Naive thymus-derived CD4-positive, alpha-beta T cell (primary cell): ENCODE data around the gene AAMDC. TPM values are rescaled to one million over a fixed set of nuclear protein-coding genes. Genes with fewer than 3 reads are reported as not detected.

Source experiments
- ATAC-seq: fragments of 150-1000 bp; cut with Tn5 transposase; 2 replicates; pipeline ENCODE4 v1.10.0; 2021; ENCODE audit warnings: mild to moderate bottlenecking, moderate library complexity
- CTCF ChIA-PET: fragments of 350-600 bp; sonication (Branson Sonifier 250); formaldehyde crosslinking; loops from one replicate; lab custom pipeline; 2021; ENCODE audit warnings: antibody characterized with exemption; lab: Charles Lee
- POLR2A ChIA-PET: fragments of 350-600 bp; sonication (Branson Sonifier 250); formaldehyde crosslinking; loops from one replicate; lab custom pipeline; 2021; ENCODE audit warnings: antibody characterized with exemption, inconsistent platforms; lab: Charles Lee
- DNase-seq, 9 donors: peaks; one replicate each; pipeline versions ENCODE4 v3.0.0 to v3.0.0-alpha.2; 2020 to 2022; ENCODE audit warnings: mixed read lengths in 1 of 9
- H3K27ac ChIP-seq: one replicate; pipeline ENCODE4 v1.7.0; 2013; ENCODE audit warnings: mild to moderate bottlenecking, low read depth, low read length, moderate library complexity
- H3K27me3 ChIP-seq, 2 donors: one replicate each; pipeline ENCODE4 v1.7.0; 2013; ENCODE audit warnings: low read length in 2 of 2, mild to moderate bottlenecking in 2 of 2, moderate library complexity in 2 of 2; ENCODE audit not compliant: control insufficient read depth in 2 of 2, insufficient read depth in 2 of 2
- H3K36me3 ChIP-seq, 3 experiments: 1 replicate in 2 of 3; 2 replicates in 1 of 3; pipeline ENCODE4 v1.7.0; 2013; ENCODE audit warnings: low read length in 3 of 3, mild to moderate bottlenecking in 3 of 3, moderate library complexity in 1 of 3; ENCODE audit not compliant: insufficient read depth in 3 of 3, control insufficient read depth in 2 of 3
- H3K4me1 ChIP-seq, 2 donors: one replicate each; pipeline ENCODE4 v1.7.0; 2013; ENCODE audit warnings: low read length in 2 of 2, mild to moderate bottlenecking in 2 of 2, moderate library complexity in 1 of 2; ENCODE audit not compliant: control insufficient read depth in 2 of 2, insufficient read depth in 2 of 2
- H3K4me3 ChIP-seq: 2 replicates; pipeline ENCODE4 v1.7.0; 2013; ENCODE audit warnings: mild to moderate bottlenecking, low read length
- H3K9me3 ChIP-seq, 3 experiments: 1 replicate in 2 of 3; 2 replicates in 1 of 3; pipeline ENCODE4 v1.7.0; 2013; ENCODE audit warnings: low read length in 3 of 3; ENCODE audit not compliant: control insufficient read depth in 2 of 3
- H3K27ac Mint-ChIP-seq, 9 donors: one replicate each; pipeline ENCODE4 v1.8.0; 2020 to 2022; ENCODE audit warnings: mixed read lengths in 9 of 9, mild to moderate bottlenecking in 8 of 9, moderate library complexity in 5 of 9, inconsistent platforms in 2 of 9
- H3K27me3 Mint-ChIP-seq, 5 donors: one replicate each; pipeline ENCODE4 v1.8.0; 2021 to 2022; ENCODE audit warnings: mixed read lengths in 5 of 5, mild to moderate bottlenecking in 1 of 5
- H3K36me3 Mint-ChIP-seq, 5 donors: one replicate each; pipeline ENCODE4 v1.8.0; 2020 to 2022; ENCODE audit warnings: mixed read lengths in 5 of 5, mild to moderate bottlenecking in 3 of 5, inconsistent platforms in 1 of 5
- H3K4me1 Mint-ChIP-seq, 7 donors: one replicate each; pipeline ENCODE4 v1.8.0; 2020 to 2022; ENCODE audit warnings: mixed read lengths in 7 of 7, mild to moderate bottlenecking in 3 of 7, inconsistent platforms in 1 of 7
- H3K4me3 Mint-ChIP-seq, 10 donors: one replicate each; pipeline ENCODE4 v1.8.0; 2020 to 2022; ENCODE audit warnings: mild to moderate bottlenecking in 10 of 10, mixed read lengths in 10 of 10, moderate library complexity in 6 of 10, inconsistent platforms in 2 of 10
- H3K9me3 Mint-ChIP-seq, 11 donors: one replicate each; pipeline ENCODE4 v1.8.0; 2020 to 2022; ENCODE audit warnings: mixed read lengths in 11 of 11, mild to moderate bottlenecking in 4 of 11, inconsistent platforms in 1 of 11, moderate library complexity in 1 of 11
- intact Hi-C, 2 donors: fragments of 100-400 bp; cut with micrococcal nuclease; formaldehyde crosslinking; loops; one replicate each; pipeline ENCODE4 v1.15.1; 2023
- polyA plus RNA-seq, 2 donors: library from polyadenylated mRNA; unstranded; fragments of 300-500 nt; fragmentation: Illumina TruSeq; gene quantifications; one replicate each; pipeline ENCODE4 v1.2.3, GENCODE V29; 2021
- total RNA-seq, 6 experiments: library from RNA in 5 of 6; stranded (reverse) in 5 of 6; gene quantifications; 1 replicate in 5 of 6; 2 replicates in 1 of 6; pipeline ENCODE4 v1.2.3 and lab custom pipeline; 2021 to 2026

The AAMDC gene
- total and polyA plus RNA-seq, 7 experiments from 2014 or later = 5.2 to 25.5 (median 8.6) TPM

- Mint-ChIP-seq H3K4me1 (peaks cover 7 to 83% (median 70%) of the 10 kb centered on the region in 7 donors), H3K9me3 (no peaks in the 10 kb centered on the region), H3K27me3 (no peaks in the 10 kb centered on the region), H3K4me3 (no peak overlapping the region), H3K27ac (peak overlapping the region in 2 of 9 donors; percentile 3 to 31), H3K36me3 (peaks cover 0 to 13% (median 4%) of the 10 kb centered on the region in 5 donors)
- Histone ChIP-seq H3K4me3 (no peak overlapping the region), H3K4me1 (peaks cover 0 to 7% of the 10 kb centered on the region in 2 donors), H3K27me3 (no peaks in the 10 kb centered on the region), H3K36me3 (no peaks in the 10 kb centered on the region), H3K27ac (no peak overlapping the region), H3K9me3 (no peaks in the 10 kb centered on the region)
- intact Hi-C loops = no loop called here
- ATAC-seq = no peak
- no peak for DNase-seq
- POLR2A ChIA-PET = no interaction called here
- CTCF ChIA-PET = no interaction called here
Measured at GRCh38 chr11:77783025-77783424, 37.9 kb upstream of the AAMDC start.

DNA sequence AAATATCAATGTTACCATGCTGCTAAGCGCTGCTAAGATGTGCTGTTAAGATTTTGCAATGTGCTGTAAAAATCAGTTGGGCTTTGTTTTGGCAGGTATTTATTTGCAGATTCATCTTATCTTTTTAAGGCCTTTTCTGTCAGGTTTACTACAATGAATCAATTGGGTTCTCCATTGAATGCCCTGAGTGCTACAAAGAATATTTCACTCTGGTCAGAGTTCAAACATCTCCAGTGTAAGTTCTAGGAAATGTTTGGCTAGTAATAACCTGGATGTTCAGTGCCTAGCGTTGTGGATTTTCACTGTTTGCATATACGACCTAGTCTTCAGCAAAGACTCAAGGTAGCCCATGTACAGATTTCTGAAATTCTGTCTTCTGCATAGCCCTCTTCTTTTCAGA lies 36.4 kb upstream of the AAMDC start:
- no peak overlapping the region for H3K4me3 Mint-ChIP-seq
- no peaks in the 10 kb centered on the region for H3K27me3 ChIP-seq
- ChIA-PET POLR2A (no interaction called here), CTCF (no interaction called here)
- H3K9me3 ChIP-seq = no peaks in the 10 kb centered on the region
- peaks cover 0 to 24% (median 8%) of the 10 kb centered on the region in 5 donors for H3K36me3 Mint-ChIP-seq
- H3K27ac Mint-ChIP-seq = peak overlapping the region in 1 of 9 donors; percentile 65
- no peak overlapping the region for H3K27ac ChIP-seq
- no peaks in the 10 kb centered on the region for H3K36me3 ChIP-seq
- no peaks in the 10 kb centered on the region for H3K9me3 Mint-ChIP-seq
- no peak for DNase-seq
- H3K4me1 ChIP-seq = peaks cover 0 to 4% of the 10 kb centered on the region in 2 donors
- peaks cover 9 to 87% (median 72%) of the 10 kb centered on the region in 7 donors for H3K4me1 Mint-ChIP-seq
- no peak for ATAC-seq
- H3K27me3 Mint-ChIP-seq = no peaks in the 10 kb centered on the region
- H3K4me3 ChIP-seq = no peak overlapping the region
- intact Hi-C loops = no loop called here

DNA sequence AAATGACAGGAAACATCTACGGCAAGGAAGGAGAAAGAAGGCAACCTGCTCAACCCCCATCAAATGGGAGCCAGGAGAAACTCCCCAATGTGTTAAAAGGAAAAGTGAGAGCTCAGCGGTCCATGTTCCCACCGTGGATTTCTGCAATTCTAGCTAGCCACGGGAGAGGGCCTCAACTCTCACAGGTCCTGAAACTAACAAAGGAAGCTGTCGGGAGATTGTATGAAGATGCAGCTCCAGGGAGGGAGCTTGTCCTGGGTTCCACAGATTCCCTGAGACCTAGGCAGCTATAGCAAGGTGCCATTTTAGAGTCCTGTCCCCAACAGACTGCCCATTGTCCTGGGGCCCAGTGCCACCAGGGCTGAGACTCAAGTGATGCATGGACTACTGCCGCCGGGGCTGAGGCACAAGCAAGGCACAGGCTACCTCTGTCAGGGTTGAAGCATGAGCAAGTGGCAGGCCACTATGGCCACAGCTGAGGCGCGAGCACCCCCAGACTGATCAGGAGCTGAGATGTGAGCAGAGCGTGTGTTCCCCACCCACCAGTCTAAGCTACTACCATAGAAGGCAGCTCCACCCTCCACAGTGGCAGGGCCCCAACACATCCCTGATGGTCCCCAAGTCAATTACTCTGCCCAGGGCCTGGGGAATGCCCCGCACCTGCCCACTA lies 31.7 kb upstream of the AAMDC start:
- ATAC-seq (peak; percentile 26), DNase-seq (no peak)
- Mint-ChIP-seq H3K9me3 (peaks cover 0 to 15% (median 3%) of the 10 kb centered on the region in 11 donors), H3K27me3 (no peaks in the 10 kb centered on the region), H3K27ac (peak overlapping the region in 7 of 9 donors; percentile 4 to 79 (median 59)), H3K4me1 (peaks cover 12 to 95% (median 82%) of the 10 kb centered on the region in 7 donors), H3K4me3 (peak overlapping the region in 9 of 10 donors; percentile 3 to 60 (median 26)), H3K36me3 (peaks cover 15 to 61% (median 40%) of the 10 kb centered on the region in 5 donors)
- ChIA-PET CTCF (no interaction called here), POLR2A (interaction anchor here (0.6 to 0.8 kb wide), 2 partner anchors 9 to 205 kb away, joined by 3 to 4 read pairs; no protein-coding TSS in a partner anchor)
- intact Hi-C loops = no loop called here
- H3K4me1 ChIP-seq = peaks cover 0 to 4% of the 10 kb centered on the region in 2 donors
- H3K9me3 ChIP-seq = no peaks in the 10 kb centered on the region
- no peaks in the 10 kb centered on the region for H3K27me3 ChIP-seq
- H3K4me3 ChIP-seq = no peak overlapping the region
- H3K27ac ChIP-seq = no peak overlapping the region
- peaks cover 0 to 12% (median 0%) of the 10 kb centered on the region in 3 experiments for H3K36me3 ChIP-seq

DNA sequence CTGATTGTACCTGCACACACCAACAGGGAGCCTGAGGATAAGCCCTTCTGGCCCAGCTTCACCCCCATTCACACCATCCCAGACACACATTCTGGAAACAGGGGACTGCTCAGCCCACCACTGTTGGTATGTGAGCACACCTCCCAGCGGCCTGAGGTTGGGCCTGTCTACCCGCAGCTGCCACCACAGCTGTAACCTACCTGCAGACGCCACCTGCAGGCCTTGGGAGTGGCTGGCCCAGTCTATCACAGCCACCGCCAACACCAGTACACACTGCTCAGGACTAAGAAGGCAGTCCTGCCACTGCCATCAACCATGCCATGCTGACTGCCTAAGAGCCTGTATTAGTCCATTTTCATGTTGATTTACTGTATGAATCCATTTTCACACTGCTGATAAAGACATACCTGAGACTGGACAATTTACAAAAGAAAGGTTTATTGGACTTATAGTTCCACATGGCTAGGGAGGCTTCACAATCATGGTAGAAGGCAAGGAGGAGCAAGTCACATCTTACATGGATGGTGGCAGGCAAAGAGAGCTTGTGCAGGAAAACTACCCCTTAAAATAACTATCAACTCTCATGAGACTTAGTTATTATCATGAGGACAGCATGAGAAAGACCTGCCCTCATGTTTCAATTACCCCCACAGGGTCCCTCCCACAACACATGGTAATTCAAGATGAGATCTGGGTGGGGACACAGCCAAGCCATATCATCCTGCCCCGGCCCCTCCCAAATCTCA lies 31.0 kb upstream of the AAMDC start:
- H3K9me3 Mint-ChIP-seq = peaks cover 0 to 15% (median 3%) of the 10 kb centered on the region in 11 donors
- Histone ChIP-seq H3K4me3 (no peak overlapping the region), H3K36me3 (peaks cover 0 to 12% (median 0%) of the 10 kb centered on the region in 3 experiments), H3K27ac (no peak overlapping the region), H3K9me3 (no peaks in the 10 kb centered on the region), H3K4me1 (peaks cover 0 to under 1% of the 10 kb centered on the region in 2 donors), H3K27me3 (no peaks in the 10 kb centered on the region)
- H3K4me3 Mint-ChIP-seq = peak overlapping the region in 5 of 10 donors; percentile 5 to 32 (median 26)
- ATAC-seq (no peak), DNase-seq (no peak)
- intact Hi-C loops = no loop called here
- peak overlapping the region in 4 of 9 donors; percentile 40 to 74 (median 55) for H3K27ac Mint-ChIP-seq
- no peaks in the 10 kb centered on the region for H3K27me3 Mint-ChIP-seq
- H3K36me3 Mint-ChIP-seq = peaks cover 15 to 61% (median 44%) of the 10 kb centered on the region in 5 donors
- ChIA-PET CTCF (interaction anchor here (0.7 kb wide), 1 partner anchor 180 kb away, joined by 3 read pairs; no protein-coding TSS in a partner anchor), POLR2A (no interaction called here)
- peaks cover 17 to 96% (median 83%) of the 10 kb centered on the region in 7 donors for H3K4me1 Mint-ChIP-seq

- intact Hi-C loops = no loop called here
- H3K9me3 ChIP-seq = no peaks in the 10 kb centered on the region
- ChIA-PET CTCF (no interaction called here), POLR2A (no interaction called here)
- Mint-ChIP-seq H3K9me3 (peaks cover 0 to 15% (median 3%) of the 10 kb centered on the region in 11 donors), H3K27me3 (no peaks in the 10 kb centered on the region), H3K27ac (no peak overlapping the region), H3K36me3 (peaks cover 15 to 61% (median 44%) of the 10 kb centered on the region in 5 donors), H3K4me3 (peak overlapping the region in 2 of 10 donors; percentile 25 to 33), H3K4me1 (peaks cover 17 to 99% (median 91%) of the 10 kb centered on the region in 7 donors)
- H3K36me3 ChIP-seq = peaks cover 0 to 12% (median 0%) of the 10 kb centered on the region in 3 experiments
- ATAC-seq = no peak
- H3K27me3 ChIP-seq = no peaks in the 10 kb centered on the region
- no peak overlapping the region for H3K4me3 ChIP-seq
- DNase-seq = no peak
- no peak overlapping the region for H3K27ac ChIP-seq
- H3K4me1 ChIP-seq = peaks cover 0 to under 1% of the 10 kb centered on the region in 2 donors
Measured at GRCh38 chr11:77791301-77791700, 29.6 kb upstream of the AAMDC start.

DNA sequence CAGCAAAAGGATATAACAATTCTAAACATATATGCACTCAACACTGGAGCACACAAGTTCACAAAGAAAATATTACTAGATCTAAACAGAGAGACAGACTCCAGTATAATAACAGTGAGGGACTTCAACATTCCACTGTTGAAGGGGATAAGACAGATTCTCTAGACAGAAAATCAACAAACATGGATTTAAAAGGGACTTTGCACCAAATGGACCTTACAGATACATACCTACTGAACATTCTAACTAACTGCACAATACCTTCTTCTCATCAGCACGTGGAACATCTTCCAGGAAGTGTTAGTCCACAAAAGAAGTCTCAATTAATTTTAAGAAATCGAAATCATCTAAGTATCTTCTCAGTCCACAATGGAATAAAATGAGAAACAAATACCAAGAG lies 27.0 kb upstream of the AAMDC start:
- H3K36me3 Mint-ChIP-seq = peaks cover 15 to 62% (median 54%) of the 10 kb centered on the region in 5 donors

More for the DNA sequence above, 27.0 kb upstream of the AAMDC start:
- ChIA-PET CTCF (no interaction called here), POLR2A (no interaction called here)
- H3K27ac Mint-ChIP-seq = peak overlapping the region in 1 of 9 donors; percentile 4
- ATAC-seq (no peak), DNase-seq (no peak)
- H3K4me3 ChIP-seq = no peak overlapping the region
- no peak overlapping the region for H3K27ac ChIP-seq
- intact Hi-C loops = no loop called here
- peaks cover 0 to 12% (median 0%) of the 10 kb centered on the region in 3 experiments for H3K36me3 ChIP-seq
- H3K4me1 ChIP-seq = peaks cover 0 to 4% of the 10 kb centered on the region in 2 donors
- no peaks in the 10 kb centered on the region for H3K27me3 ChIP-seq
- no peaks in the 10 kb centered on the region for H3K27me3 Mint-ChIP-seq
- H3K9me3 Mint-ChIP-seq = peaks cover 0 to 17% (median 3%) of the 10 kb centered on the region in 11 donors
- H3K4me1 Mint-ChIP-seq = peaks cover 18 to 97% (median 90%) of the 10 kb centered on the region in 7 donors
- H3K9me3 ChIP-seq = no peaks in the 10 kb centered on the region
- H3K4me3 Mint-ChIP-seq = peak overlapping the region in 3 of 10 donors; percentile 4 to 52 (median 8)
